H1 (cell line): Measurements from ENCODE around the gene HOXD10.
A peak's percentile ranks its signal among the peaks of the same experiment; 100 is the strongest.

Experiments used
- CHD7 ChIP-seq: fragments of 300-600 bp; sonication (generic); IDR thresholded peaks from 2 replicates; pipeline ENCODE4 v1.7.1; 2012; ENCODE audit warnings: low read length, moderate library complexity, mild to moderate bottlenecking, inconsistent platforms; ENCODE audit not compliant: insufficient replicate concordance
- CTCF ChIP-seq, 3 experiments: IDR thresholded peaks; 1 replicate in 2 of 3; 2 replicates in 1 of 3; pipeline versions ENCODE4 v1.5.1 to v1.6.1; 2011; ENCODE audit warnings: low read length in 3 of 3, mild to moderate bottlenecking in 3 of 3, inconsistent platforms in 2 of 3, low read depth in 1 of 3, moderate library complexity in 1 of 3; ENCODE audit not compliant: insufficient read depth in 1 of 3; ENCODE audit errors: control extremely low read depth in 1 of 3
- EP300 ChIP-seq, 2 experiments: IDR thresholded peaks; 1 replicate in 1 of 2; 2 replicates in 1 of 2; pipeline ENCODE4 v1.6.1; 2011 to 2012; ENCODE audit warnings: low read depth in 2 of 2, low read length in 2 of 2, mild to moderate bottlenecking in 2 of 2, borderline replicate concordance in 1 of 2, inconsistent platforms in 1 of 2, moderate library complexity in 1 of 2
- EZH2 ChIP-seq: fragments of 200-600 bp; sonication (generic); IDR thresholded peaks from 2 replicates; pipeline ENCODE4 v1.7.1; 2012; ENCODE audit warnings: low read depth, mild to moderate bottlenecking, moderate library complexity, low read length, inconsistent platforms; ENCODE audit not compliant: severe bottlenecking
- GABPA ChIP-seq: IDR thresholded peaks from 2 replicates; pipeline ENCODE4 v1.6.1; 2011; ENCODE audit warnings: mild to moderate bottlenecking, low read length, moderate library complexity, borderline replicate concordance; ENCODE audit not compliant: insufficient read depth
- PHF8 ChIP-seq: fragments of 200-600 bp; sonication (generic); conservative IDR thresholded peaks from 2 replicates; pipeline ENCODE4 v1.7.1; 2012; ENCODE audit warnings: low read depth, mild to moderate bottlenecking, inconsistent platforms, low read length, moderate library complexity
- POLR2A ChIP-seq, 2 experiments: IDR thresholded peaks; 1 replicate in 1 of 2; 2 replicates in 1 of 2; pipeline ENCODE4 v1.6.1; 2011; ENCODE audit warnings: low read depth in 2 of 2, low read length in 2 of 2, mild to moderate bottlenecking in 2 of 2; ENCODE audit errors: control extremely low read depth in 1 of 2
- SP1 ChIP-seq: IDR thresholded peaks from 2 replicates; pipeline ENCODE4 v1.6.1; 2011; ENCODE audit warnings: low read depth, low read length
- SP2 ChIP-seq: IDR thresholded peaks from 2 replicates; pipeline ENCODE4 v1.6.1; 2012; ENCODE audit warnings: mild to moderate bottlenecking, low read length, inconsistent platforms

- TF ChIP-seq CTCF (IDR thresholded peaks at IDR 0.05; ENCODE audit: control extremely low read depth in 1 of 3, insufficient read depth in 1 of 3, low read depth in 1 of 3, low read length in 3 of 3) = no peak
- no peak for TF ChIP-seq GABPA
- peak; percentile 93 for TF ChIP-seq EZH2
- TF ChIP-seq SP2 = no peak
- no peak for TF ChIP-seq PHF8
- TF ChIP-seq EP300 (IDR thresholded peaks at IDR 0.05; ENCODE audit: borderline replicate concordance in 1 of 2, low read depth in 2 of 2, low read length in 2 of 2) = no peak
- TF ChIP-seq SP1 = no peak
- no peak for TF ChIP-seq POLR2A (IDR thresholded peaks at IDR 0.05; ENCODE audit: control extremely low read depth in 1 of 2, low read depth in 2 of 2, low read length in 2 of 2)
- no peak for TF ChIP-seq CHD7
Measured at GRCh38 chr2:176082824-176083751, 33.5 kb upstream of the HOXD10 start.
